ENCODE results near the gene TNNC1.

Gene TNNC1

DNA sequence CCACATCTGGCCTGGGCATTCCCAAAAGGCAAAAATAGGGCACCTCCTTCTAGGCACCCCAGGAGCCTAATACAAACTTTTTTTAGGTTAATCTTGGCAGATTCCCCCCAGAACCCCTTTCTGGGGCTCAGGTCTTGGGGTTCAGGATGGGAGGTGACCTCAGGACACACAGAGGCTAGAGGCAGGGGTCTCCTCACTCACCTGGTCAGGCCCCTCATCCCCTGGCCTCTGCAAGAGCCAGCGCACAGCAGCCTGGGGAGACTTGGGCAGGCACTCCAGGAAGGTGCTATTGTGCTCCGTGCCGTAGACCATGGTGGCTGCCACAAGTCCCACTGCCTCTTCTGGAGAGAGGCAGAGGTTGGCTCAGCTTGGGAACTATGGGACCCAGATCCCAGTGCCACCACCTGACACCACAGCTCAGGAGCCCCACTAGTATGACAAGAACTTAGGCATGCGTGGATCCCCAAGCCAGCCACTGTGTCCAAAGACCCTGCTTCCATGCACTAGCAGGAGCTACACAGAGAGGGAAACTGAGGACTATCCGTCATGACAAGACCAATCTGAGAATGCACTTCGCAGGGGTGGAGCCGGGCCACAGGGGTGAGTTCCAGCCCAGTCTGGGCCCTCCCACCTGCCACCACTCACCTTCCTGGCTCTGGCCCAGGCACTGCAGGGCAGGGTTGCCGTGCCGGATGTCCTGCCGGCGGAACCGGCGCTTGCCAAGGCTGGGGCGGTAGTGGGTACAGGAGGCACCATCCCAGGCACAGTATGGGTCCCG lies 16.3 kb downstream of the TNNC1 start:
- TF ChIP-seq CTCF (IDR thresholded peaks at IDR 0.05; ENCODE audit: poor library complexity, severe bottlenecking), result no peak
- Histone ChIP-seq H3K4me3 (ENCODE audit: severe bottlenecking) (no peak overlapping the region), H3K4me1 (ENCODE audit: insufficient read depth, poor library complexity, severe bottlenecking) (peaks cover 5% of the 10 kb centered on the region), H3K27me3 (ENCODE audit: insufficient read depth, poor library complexity, severe bottlenecking) (no peaks in the 10 kb centered on the region), H3K9me3 (ENCODE audit: severe bottlenecking) (no peaks in the 10 kb centered on the region), H3K27ac (ENCODE audit: poor library complexity, severe bottlenecking) (no peak overlapping the region), H3K36me3 (ENCODE audit: low read depth) (no peaks in the 10 kb centered on the region)
- ATAC-seq (ENCODE audit: low read depth) (no peak), DNase-seq (ENCODE audit: low spot score) (no peak)

DNA sequence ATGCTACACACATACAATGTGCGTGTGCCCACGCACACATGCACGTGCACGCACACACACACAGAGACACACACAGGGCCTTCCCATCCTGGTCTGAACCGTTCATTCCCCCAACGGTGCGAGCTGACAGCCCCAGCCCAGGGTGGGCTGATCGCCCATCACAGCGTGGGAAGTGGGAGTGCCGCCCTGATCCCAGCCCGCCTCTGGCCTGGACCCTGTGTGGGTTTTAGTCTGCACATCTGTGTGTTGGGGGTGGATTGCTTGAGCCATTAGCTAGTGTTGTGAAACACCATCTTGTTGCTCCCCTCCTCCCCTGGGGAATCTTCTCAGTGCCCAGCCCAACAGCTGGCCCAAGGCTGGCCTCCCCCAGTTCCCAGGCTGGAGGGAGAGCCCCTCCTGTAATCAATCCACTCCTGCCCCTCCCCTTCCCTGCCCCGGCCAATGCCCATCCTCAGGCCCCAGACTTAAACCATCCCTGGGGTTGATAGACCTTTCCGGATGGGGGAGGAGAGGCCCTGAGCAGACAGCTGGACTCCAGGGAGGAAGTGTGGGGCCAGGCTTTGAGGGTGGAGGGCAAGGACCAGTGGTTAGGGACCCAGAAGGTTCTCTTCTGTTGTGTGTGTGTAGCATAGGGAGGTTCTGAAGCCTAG lies 17.2 kb downstream of the TNNC1 start:
- H3K36me3 ChIP-seq (ENCODE audit: low read depth), result no peaks in the 10 kb centered on the region
- no peak overlapping the region for H3K4me3 ChIP-seq (ENCODE audit: severe bottlenecking)
- DNase-seq (ENCODE audit: low spot score) (no peak), ATAC-seq (ENCODE audit: low read depth) (no peak)
- no peak overlapping the region for H3K27ac ChIP-seq (ENCODE audit: poor library complexity, severe bottlenecking)
- no peaks in the 10 kb centered on the region for H3K27me3 ChIP-seq (ENCODE audit: insufficient read depth, poor library complexity, severe bottlenecking)
- TF ChIP-seq CTCF (IDR thresholded peaks at IDR 0.05; ENCODE audit: poor library complexity, severe bottlenecking), result no peak
- no peaks in the 10 kb centered on the region for H3K9me3 ChIP-seq (ENCODE audit: severe bottlenecking)
- H3K4me1 ChIP-seq (ENCODE audit: insufficient read depth, poor library complexity, severe bottlenecking), result peaks cover 5% of the 10 kb centered on the region

- no peak for DNase-seq (ENCODE audit: low spot score)
- Histone ChIP-seq H3K27me3 (ENCODE audit: insufficient read depth, poor library complexity, severe bottlenecking) (no peaks in the 10 kb centered on the region), H3K9me3 (ENCODE audit: severe bottlenecking) (no peaks in the 10 kb centered on the region), H3K4me3 (ENCODE audit: severe bottlenecking) (no peak overlapping the region), H3K4me1 (ENCODE audit: insufficient read depth, poor library complexity, severe bottlenecking) (peaks cover 5% of the 10 kb centered on the region), H3K27ac (ENCODE audit: poor library complexity, severe bottlenecking) (no peak overlapping the region), H3K36me3 (ENCODE audit: low read depth) (no peaks in the 10 kb centered on the region)
- ATAC-seq (ENCODE audit: low read depth), result no peak
- no peak for TF ChIP-seq CTCF (IDR thresholded peaks at IDR 0.05; ENCODE audit: poor library complexity, severe bottlenecking)
These were observed 18.4 kb downstream of the TNNC1 start for GRCh38 chr3:52435246-52436101.

GRCh38 chr3:52434491-52435115 lies 19.2 kb downstream of the TNNC1 start:
- ATAC-seq (ENCODE audit: low read depth) (no peak), DNase-seq (ENCODE audit: low spot score) (no peak)
- H3K36me3 ChIP-seq (ENCODE audit: low read depth), result no peaks in the 10 kb centered on the region
- TF ChIP-seq CTCF (IDR thresholded peaks at IDR 0.05; ENCODE audit: poor library complexity, severe bottlenecking), result no peak
- no peaks in the 10 kb centered on the region for H3K9me3 ChIP-seq (ENCODE audit: severe bottlenecking)
- H3K27ac ChIP-seq (ENCODE audit: poor library complexity, severe bottlenecking), result no peak overlapping the region
- no peaks in the 10 kb centered on the region for H3K27me3 ChIP-seq (ENCODE audit: insufficient read depth, poor library complexity, severe bottlenecking)
- H3K4me1 ChIP-seq (ENCODE audit: insufficient read depth, poor library complexity, severe bottlenecking), result peaks cover 5% of the 10 kb centered on the region
- no peak overlapping the region for H3K4me3 ChIP-seq (ENCODE audit: severe bottlenecking)
